Measurements from ENCODE around the gene HIPK3. TPM values are rescaled to one million over a fixed set of nuclear protein-coding genes. Genes with fewer than 3 reads are reported as not detected.

Gene HIPK3
- total RNA-seq, 1 donor from 2014 or later, result 100 TPM

GRCh38 chr11:33396361-33396760 lies 139.2 kb downstream of the HIPK3 start:
- Histone ChIP-seq H3K27me3 (ENCODE audit: control insufficient read depth, insufficient read depth, low read length) (no peaks in the 10 kb centered on the region), H3K4me3 (ENCODE audit: low read depth, low read length) (no peak overlapping the region), H3K36me3 (ENCODE audit: control insufficient read depth, insufficient read depth, low read length) (no peaks in the 10 kb centered on the region)
- no peak for TF ChIP-seq CTCF (IDR thresholded peaks at IDR 0.05; ENCODE audit: insufficient read depth, low read length, severe bottlenecking)
- no peak for FAIRE-seq
- no peak for DNase-seq (ENCODE audit: low read depth)

GRCh38 chr11:33399421-33399820 lies 142.2 kb downstream of the HIPK3 start:
- Histone ChIP-seq H3K27me3 (ENCODE audit: control insufficient read depth, insufficient read depth, low read length) (no peaks in the 10 kb centered on the region), H3K4me3 (ENCODE audit: low read depth, low read length) (no peak overlapping the region), H3K36me3 (ENCODE audit: control insufficient read depth, insufficient read depth, low read length) (no peaks in the 10 kb centered on the region)
- DNase-seq (ENCODE audit: low read depth), result no peak
- FAIRE-seq, result no peak
- TF ChIP-seq CTCF (IDR thresholded peaks at IDR 0.05; ENCODE audit: insufficient read depth, low read length, severe bottlenecking), result no peak

- Histone ChIP-seq H3K36me3 (ENCODE audit: control insufficient read depth, insufficient read depth, low read length) (no peaks in the 10 kb centered on the region), H3K4me3 (ENCODE audit: low read depth, low read length) (no peak overlapping the region), H3K27me3 (ENCODE audit: control insufficient read depth, insufficient read depth, low read length) (no peaks in the 10 kb centered on the region)
- DNase-seq (ENCODE audit: low read depth) (no peak), FAIRE-seq (no peak)
- TF ChIP-seq CTCF (IDR thresholded peaks at IDR 0.05; ENCODE audit: insufficient read depth, low read length, severe bottlenecking), result no peak
Measured at GRCh38 chr11:33402066-33402465, 144.9 kb downstream of the HIPK3 start.

- DNase-seq (ENCODE audit: low read depth) (no peak), FAIRE-seq (no peak)
- no peaks in the 10 kb centered on the region for H3K36me3 ChIP-seq (ENCODE audit: control insufficient read depth, insufficient read depth, low read length)
- no peaks in the 10 kb centered on the region for H3K27me3 ChIP-seq (ENCODE audit: control insufficient read depth, insufficient read depth, low read length)
- no peak overlapping the region for H3K4me3 ChIP-seq (ENCODE audit: low read depth, low read length)
- no peak for TF ChIP-seq CTCF (IDR thresholded peaks at IDR 0.05; ENCODE audit: insufficient read depth, low read length, severe bottlenecking)
Measured at GRCh38 chr11:33403344-33403743, 146.2 kb downstream of the HIPK3 start.

GRCh38 chr11:33405834-33406602 lies 148.8 kb downstream of the HIPK3 start:
- no peaks in the 10 kb centered on the region for H3K36me3 ChIP-seq (ENCODE audit: control insufficient read depth, insufficient read depth, low read length)
- TF ChIP-seq CTCF (IDR thresholded peaks at IDR 0.05; ENCODE audit: insufficient read depth, low read length, severe bottlenecking), result no peak
- no peak for DNase-seq (ENCODE audit: low read depth)
- FAIRE-seq, result no peak
- no peak overlapping the region for H3K4me3 ChIP-seq (ENCODE audit: low read depth, low read length)
- H3K27me3 ChIP-seq (ENCODE audit: control insufficient read depth, insufficient read depth, low read length), result no peaks in the 10 kb centered on the region

Other genes starting within 250 kb of the HIPK3 start
- gene DEPDC7, start 241.5 kb upstream of the HIPK3 start, total RNA-seq, result 0.90 and 1.6 TPM in 2 replicates
- 8.7 and 11.4 TPM in 2 replicates for gene TCP11L1, start 217.8 kb upstream of the HIPK3 start, total RNA-seq
- gene CSTF3, start 95.9 kb upstream of the HIPK3 start, total RNA-seq, result 16.6 and 23.2 TPM in 2 replicates
- 0.26 TPM in 2 replicates for gene KIAA1549L, start 118.7 kb downstream of the HIPK3 start, total RNA-seq